Uterus (tissue), 4 donors: Measurements from ENCODE around the gene TMEM204. TPM values are rescaled to one million over a fixed set of nuclear protein-coding genes. Genes with fewer than 3 reads are reported as not detected.

ENCODE experiments used
- DNase-seq, 2 donors: peaks; one replicate each; pipeline ENCODE4 v3.0.0-alpha.2; 2019 to 2020
- H3K27ac ChIP-seq, 2 donors: fragments of 200-600 bp; sonication (generic); 1 replicate in 1 of 2; 2 replicates in 1 of 2; pipeline ENCODE4 v1.5.1; 2016 to 2018
- H3K27me3 ChIP-seq, 2 donors: fragments of 200-600 bp; sonication (generic); one replicate each; pipeline ENCODE4 v1.5.1; 2018 to 2019; ENCODE audit warnings: control low read depth in 1 of 2
- H3K36me3 ChIP-seq, 2 donors: fragments of 200-600 bp; sonication (generic); one replicate each; pipeline ENCODE4 v1.5.1; 2019; ENCODE audit warnings: control low read depth in 1 of 2
- H3K4me1 ChIP-seq, 2 donors: fragments of 200-600 bp; sonication (generic); one replicate each; pipeline ENCODE4 v1.5.1; 2018 to 2019; ENCODE audit warnings: control low read depth in 1 of 2
- H3K4me3 ChIP-seq, 2 donors: fragments of 200-600 bp; sonication (generic); 1 replicate in 1 of 2; 2 replicates in 1 of 2; pipeline ENCODE4 v1.5.1; 2018 to 2019; ENCODE audit warnings: mild to moderate bottlenecking in 1 of 2
- H3K9me3 ChIP-seq, 2 donors: fragments of 200-600 bp; sonication (generic); one replicate each; pipeline ENCODE4 v1.5.1; 2019; ENCODE audit warnings: control low read depth in 1 of 2
- POLR2A ChIP-seq, 2 donors: fragments of 450-650 bp; IDR thresholded peaks; one replicate each; pipeline ENCODE4 v1.6.1; 2016; ENCODE audit warnings: antibody characterized with exemption in 2 of 2, mild to moderate bottlenecking in 1 of 2, moderate library complexity in 1 of 2
- intact Hi-C: fragments of 100-400 bp; cut with DNase I; formaldehyde crosslinking; loops from one replicate; pipeline ENCODE4 v1.15.1; 2023; ENCODE audit warnings: low total_unique reads
- total RNA-seq, 4 donors: library from RNA; depleted of rRNA in 3 of 4; stranded (reverse); fragments of >200 nt in 3 of 4; gene quantifications; one replicate each; pipeline versions ENCODE4 v1.1.0 to v1.2.4, GENCODE V29; 2014 to 2023
- TF ChIP-seq, protein P1 (sequence below), 4 experiments: fragments of 200-600 bp in 2 of 4; fragments of 450-650 bp in 2 of 4; sonication (generic) in 2 of 4; IDR thresholded peaks; one replicate each; pipeline ENCODE4 v1.5.1; 2016 to 2019; ENCODE audit warnings: antibody characterized with exemption in 4 of 4, mild to moderate bottlenecking in 2 of 4, moderate library complexity in 1 of 4
- donor health status: DM: yes; HTN: yes; CAD: no.

The TMEM204 gene
- total RNA-seq, 4 donors from 2014 or later = 24.8 to 45.3 (median 39.3) TPM

GRCh38 chr16:1492923-1493745 is 40.3 kb upstream of the TMEM204 start, which contains the start of gene TELO2:
Gene TELO2 (plus strand): TSS chr16:1493360. CDS start chr16:1494282, 922 bp downstream.
- DNase-seq = peak; percentile 74 to 82
- peak within 1 kb of the TSS; percentile 64 to 65 for H3K4me3 ChIP-seq
- TF ChIP-seq, protein P1, sequence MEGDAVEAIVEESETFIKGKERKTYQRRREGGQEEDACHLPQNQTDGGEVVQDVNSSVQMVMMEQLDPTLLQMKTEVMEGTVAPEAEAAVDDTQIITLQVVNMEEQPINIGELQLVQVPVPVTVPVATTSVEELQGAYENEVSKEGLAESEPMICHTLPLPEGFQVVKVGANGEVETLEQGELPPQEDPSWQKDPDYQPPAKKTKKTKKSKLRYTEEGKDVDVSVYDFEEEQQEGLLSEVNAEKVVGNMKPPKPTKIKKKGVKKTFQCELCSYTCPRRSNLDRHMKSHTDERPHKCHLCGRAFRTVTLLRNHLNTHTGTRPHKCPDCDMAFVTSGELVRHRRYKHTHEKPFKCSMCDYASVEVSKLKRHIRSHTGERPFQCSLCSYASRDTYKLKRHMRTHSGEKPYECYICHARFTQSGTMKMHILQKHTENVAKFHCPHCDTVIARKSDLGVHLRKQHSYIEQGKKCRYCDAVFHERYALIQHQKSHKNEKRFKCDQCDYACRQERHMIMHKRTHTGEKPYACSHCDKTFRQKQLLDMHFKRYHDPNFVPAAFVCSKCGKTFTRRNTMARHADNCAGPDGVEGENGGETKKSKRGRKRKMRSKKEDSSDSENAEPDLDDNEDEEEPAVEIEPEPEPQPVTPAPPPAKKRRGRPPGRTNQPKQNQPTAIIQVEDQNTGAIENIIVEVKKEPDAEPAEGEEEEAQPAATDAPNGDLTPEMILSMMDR (IDR thresholded peaks at IDR 0.05) = peak in 1 of 4 experiments; percentile 14
- peak in 1 of 2 donors; percentile 49 for TF ChIP-seq POLR2A (IDR thresholded peaks at IDR 0.05)
- H3K4me1 ChIP-seq = peaks cover 0 to 6% of the 10 kb centered on the region in 2 donors
- intact Hi-C loops = no loop called here
- H3K27me3 ChIP-seq = no peaks in the 10 kb centered on the region
- peak within 1 kb of the TSS; percentile 74 to 90 for H3K27ac ChIP-seq
- H3K9me3 ChIP-seq = no peaks in the 10 kb centered on the region
- H3K36me3 ChIP-seq = no peaks in the 10 kb centered on the region

- peak overlapping the region; percentile 74 to 90 for H3K27ac ChIP-seq
Measured at GRCh38 chr16:1493746-1494094, 39.7 kb upstream of the TMEM204 start.

DNA sequence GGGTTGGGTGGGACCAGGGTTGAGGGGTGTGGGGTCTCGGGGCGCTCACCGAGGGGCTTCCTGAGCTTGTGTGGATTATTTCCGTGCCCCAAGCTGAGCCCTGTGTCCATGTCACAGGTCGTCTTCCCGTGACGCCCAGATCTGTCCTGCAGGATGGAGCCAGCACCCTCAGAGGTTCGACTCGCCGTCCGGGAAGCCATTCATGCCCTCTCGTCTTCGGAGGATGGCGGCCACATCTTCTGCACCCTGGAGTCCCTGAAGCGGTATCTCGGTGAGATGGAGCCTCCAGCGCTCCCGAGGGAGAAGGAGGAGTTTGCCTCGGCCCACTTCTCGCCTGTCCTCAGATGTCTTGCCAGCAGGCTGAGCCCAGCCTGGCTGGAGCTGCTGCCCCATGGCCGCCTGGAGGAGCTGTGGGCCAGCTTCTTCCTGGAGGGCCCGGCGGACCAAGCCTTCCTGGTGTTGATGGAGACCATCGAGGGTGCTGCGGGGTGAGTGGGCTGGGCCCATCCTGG is 39.3 kb upstream of the TMEM204 start:
- intact Hi-C loops = no loop called here
- no peaks in the 10 kb centered on the region for H3K27me3 ChIP-seq
- peak overlapping the region; percentile 64 to 65 for H3K4me3 ChIP-seq
- H3K36me3 ChIP-seq = no peaks in the 10 kb centered on the region
- H3K4me1 ChIP-seq = peaks cover 0 to 6% of the 10 kb centered on the region in 2 donors
- H3K27ac ChIP-seq = peak overlapping the region; percentile 74 to 90
- TF ChIP-seq, protein P1 (IDR thresholded peaks at IDR 0.05) = peak; percentile 17 to 61 (median 48)
- TF ChIP-seq POLR2A (IDR thresholded peaks at IDR 0.05) = no peak
- H3K9me3 ChIP-seq = no peaks in the 10 kb centered on the region
- DNase-seq = peak in 1 of 2 donors; percentile 62

More at GRCh38 chr16:1493746-1494094, 39.7 kb upstream of the TMEM204 start:
- intact Hi-C loops = no loop called here
- TF ChIP-seq POLR2A (IDR thresholded peaks at IDR 0.05) = no peak
- TF ChIP-seq, protein P1 (IDR thresholded peaks at IDR 0.05) = no peak
- no peaks in the 10 kb centered on the region for H3K27me3 ChIP-seq
- no peaks in the 10 kb centered on the region for H3K9me3 ChIP-seq
- H3K4me3 ChIP-seq = peak overlapping the region; percentile 64 to 65
- no peak for DNase-seq
- no peaks in the 10 kb centered on the region for H3K36me3 ChIP-seq
- peaks cover 0 to 6% of the 10 kb centered on the region in 2 donors for H3K4me1 ChIP-seq

DNA sequence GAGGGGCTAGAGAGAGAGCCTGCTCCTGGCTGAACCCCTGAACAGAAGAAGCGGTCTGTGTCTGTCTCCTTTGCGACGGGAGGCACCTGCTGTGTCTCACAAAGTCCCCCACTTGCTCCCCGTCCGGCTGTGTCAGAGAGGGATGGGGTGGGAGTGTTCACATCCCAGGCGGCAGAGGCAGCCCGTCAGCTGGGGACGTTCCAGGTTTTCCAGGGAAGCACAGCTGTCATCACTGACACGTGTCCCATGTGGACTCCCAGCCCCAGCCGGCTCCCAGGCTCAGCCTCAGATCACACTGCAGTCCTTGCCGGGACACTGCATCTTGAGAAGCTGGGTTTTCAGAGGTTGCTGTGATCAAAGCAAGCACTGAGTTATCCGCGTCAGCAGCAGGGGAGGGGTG is 38.8 kb upstream of the TMEM204 start:
- intact Hi-C loops = no loop called here
- Histone ChIP-seq H3K36me3 (no peaks in the 10 kb centered on the region), H3K4me3 (no peak overlapping the region)

More for the DNA sequence above, 38.8 kb upstream of the TMEM204 start:
- H3K27ac ChIP-seq = no peak overlapping the region
- peaks cover 0 to 6% of the 10 kb centered on the region in 2 donors for H3K4me1 ChIP-seq
- TF ChIP-seq, protein P1 (IDR thresholded peaks at IDR 0.05) = no peak
- no peak for TF ChIP-seq POLR2A (IDR thresholded peaks at IDR 0.05)
- H3K27me3 ChIP-seq = no peaks in the 10 kb centered on the region
- no peaks in the 10 kb centered on the region for H3K9me3 ChIP-seq
- DNase-seq = no peak
